Chondrocyte (in vitro differentiated cells): ENCODE results near the gene MRPL24. TPM values are rescaled to one million over a fixed set of nuclear protein-coding genes. Genes with fewer than 3 reads are reported as not detected.

Source experiments
- DNase-seq: peaks from one replicate; pipeline ENCODE4 v3.0.0; 2021; ENCODE audit warnings: mixed read lengths, low spot score
- H3K27ac Mint-ChIP-seq: one replicate; pipeline ENCODE4 v1.8.0; 2021; ENCODE audit warnings: mild to moderate bottlenecking, moderate library complexity, mixed read lengths; ENCODE audit not compliant: unreplicated experiment
- H3K27me3 Mint-ChIP-seq: 2 replicates; pipeline ENCODE4 v1.8.0; 2021; ENCODE audit warnings: low read depth, mixed read lengths
- H3K36me3 Mint-ChIP-seq: 2 replicates; pipeline ENCODE4 v1.8.0; 2021; ENCODE audit warnings: low read depth, mixed read lengths
- H3K4me1 Mint-ChIP-seq: 2 replicates; pipeline ENCODE4 v1.8.0; 2021; ENCODE audit warnings: low read depth, mild to moderate bottlenecking, mixed read lengths
- H3K4me3 Mint-ChIP-seq: one replicate; pipeline ENCODE4 v1.8.0; 2021; ENCODE audit warnings: mild to moderate bottlenecking, moderate library complexity, mixed read lengths; ENCODE audit not compliant: unreplicated experiment
- H3K9me3 Mint-ChIP-seq: 2 replicates; pipeline ENCODE4 v1.8.0; 2021; ENCODE audit warnings: low read depth, mixed read lengths
- total RNA-seq: library from RNA; stranded (reverse); gene quantifications from 3 replicates; pipeline ENCODE4 v1.2.1, GENCODE V29; 2021
- TF ChIP-seq, protein P1 (sequence below): fragments of 200-600 bp; sonication (generic); IDR thresholded peaks from 2 replicates; pipeline ENCODE4 v1.5.0; 2021; ENCODE audit warnings: antibody characterized with exemption, mild to moderate bottlenecking, moderate library complexity

MRPL24 gene
- total RNA-seq, 1 donor from 2014 or later, result 40.3 TPM

DNA sequence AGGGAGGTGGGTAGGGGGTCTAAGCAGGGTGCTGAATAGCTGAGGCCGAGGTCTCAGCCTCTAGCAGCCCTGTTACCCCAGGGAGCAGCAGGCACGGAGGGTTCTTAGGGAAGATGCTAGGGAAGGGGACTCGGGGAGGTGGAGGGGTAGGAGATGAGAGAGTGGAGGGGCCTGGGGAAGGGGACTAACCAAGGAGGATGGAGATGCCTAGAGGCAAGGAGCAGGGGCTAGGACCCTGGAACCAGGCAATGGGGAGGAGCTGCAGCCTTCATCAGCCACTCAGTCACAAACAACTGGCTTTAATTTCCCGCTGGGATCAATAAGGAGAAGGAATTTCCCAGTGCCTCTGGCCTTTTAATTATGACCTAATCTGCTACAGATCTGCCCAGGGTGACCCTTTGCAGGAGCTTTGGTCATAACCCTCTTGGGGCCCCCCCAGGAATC lies 32.6 kb downstream of the MRPL24 start:
- no peaks in the 10 kb centered on the region for H3K36me3 Mint-ChIP-seq
- no peaks in the 10 kb centered on the region for H3K9me3 Mint-ChIP-seq
- TF ChIP-seq, protein P1, sequence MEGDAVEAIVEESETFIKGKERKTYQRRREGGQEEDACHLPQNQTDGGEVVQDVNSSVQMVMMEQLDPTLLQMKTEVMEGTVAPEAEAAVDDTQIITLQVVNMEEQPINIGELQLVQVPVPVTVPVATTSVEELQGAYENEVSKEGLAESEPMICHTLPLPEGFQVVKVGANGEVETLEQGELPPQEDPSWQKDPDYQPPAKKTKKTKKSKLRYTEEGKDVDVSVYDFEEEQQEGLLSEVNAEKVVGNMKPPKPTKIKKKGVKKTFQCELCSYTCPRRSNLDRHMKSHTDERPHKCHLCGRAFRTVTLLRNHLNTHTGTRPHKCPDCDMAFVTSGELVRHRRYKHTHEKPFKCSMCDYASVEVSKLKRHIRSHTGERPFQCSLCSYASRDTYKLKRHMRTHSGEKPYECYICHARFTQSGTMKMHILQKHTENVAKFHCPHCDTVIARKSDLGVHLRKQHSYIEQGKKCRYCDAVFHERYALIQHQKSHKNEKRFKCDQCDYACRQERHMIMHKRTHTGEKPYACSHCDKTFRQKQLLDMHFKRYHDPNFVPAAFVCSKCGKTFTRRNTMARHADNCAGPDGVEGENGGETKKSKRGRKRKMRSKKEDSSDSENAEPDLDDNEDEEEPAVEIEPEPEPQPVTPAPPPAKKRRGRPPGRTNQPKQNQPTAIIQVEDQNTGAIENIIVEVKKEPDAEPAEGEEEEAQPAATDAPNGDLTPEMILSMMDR, result no peak
- H3K27ac Mint-ChIP-seq, result peak overlapping the region; percentile 45
- no peak for DNase-seq
- H3K4me3 Mint-ChIP-seq, result no peak overlapping the region
- H3K27me3 Mint-ChIP-seq, result no peaks in the 10 kb centered on the region
- peaks cover 93% of the 10 kb centered on the region for H3K4me1 Mint-ChIP-seq

DNA sequence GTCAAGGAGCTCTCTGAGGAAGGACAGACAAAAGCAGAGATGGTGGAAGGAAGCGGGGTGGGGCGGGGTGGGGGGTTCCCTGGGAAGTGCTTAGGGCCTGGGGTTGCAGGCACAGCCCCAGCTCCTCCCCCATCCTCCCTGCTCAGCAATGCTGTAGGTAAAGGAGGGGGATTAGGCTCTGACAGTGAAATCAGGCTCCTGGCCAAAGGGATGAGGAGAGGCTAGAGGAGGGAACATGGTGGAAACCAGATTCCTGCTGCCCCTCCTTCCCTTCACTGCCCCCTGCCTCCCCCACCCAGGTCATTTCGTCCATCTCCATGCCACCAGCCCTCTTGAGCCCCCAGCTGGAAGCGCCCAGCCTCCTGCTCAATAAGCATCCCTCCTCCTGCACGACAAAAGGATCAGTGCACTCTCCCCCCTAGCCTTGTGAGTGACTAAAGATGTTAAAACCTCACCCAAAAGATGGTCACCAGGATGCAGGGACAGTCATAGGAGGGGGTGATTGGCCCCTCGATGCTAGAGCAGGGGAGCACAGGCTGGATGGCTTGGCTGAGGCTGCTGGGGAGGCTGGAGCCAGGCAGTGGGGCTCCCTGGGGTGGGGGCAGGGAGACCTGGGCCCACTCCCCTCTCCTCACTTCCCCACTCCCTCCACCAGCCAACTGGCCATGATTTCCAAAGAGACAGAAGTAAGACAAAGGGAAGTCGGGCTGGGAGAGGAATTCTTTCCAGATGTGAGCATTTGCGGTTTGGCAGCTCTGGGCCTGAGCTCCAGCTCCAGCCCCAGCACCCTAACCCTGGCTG lies 33.3 kb downstream of the MRPL24 start:
- H3K27ac Mint-ChIP-seq, result peak overlapping the region; percentile 87
- TF ChIP-seq, protein P1, result no peak
- H3K9me3 Mint-ChIP-seq, result no peaks in the 10 kb centered on the region
- no peaks in the 10 kb centered on the region for H3K36me3 Mint-ChIP-seq
- DNase-seq, result no peak
- no peak overlapping the region for H3K4me3 Mint-ChIP-seq
- no peaks in the 10 kb centered on the region for H3K27me3 Mint-ChIP-seq
- peaks cover 92% of the 10 kb centered on the region for H3K4me1 Mint-ChIP-seq

DNA sequence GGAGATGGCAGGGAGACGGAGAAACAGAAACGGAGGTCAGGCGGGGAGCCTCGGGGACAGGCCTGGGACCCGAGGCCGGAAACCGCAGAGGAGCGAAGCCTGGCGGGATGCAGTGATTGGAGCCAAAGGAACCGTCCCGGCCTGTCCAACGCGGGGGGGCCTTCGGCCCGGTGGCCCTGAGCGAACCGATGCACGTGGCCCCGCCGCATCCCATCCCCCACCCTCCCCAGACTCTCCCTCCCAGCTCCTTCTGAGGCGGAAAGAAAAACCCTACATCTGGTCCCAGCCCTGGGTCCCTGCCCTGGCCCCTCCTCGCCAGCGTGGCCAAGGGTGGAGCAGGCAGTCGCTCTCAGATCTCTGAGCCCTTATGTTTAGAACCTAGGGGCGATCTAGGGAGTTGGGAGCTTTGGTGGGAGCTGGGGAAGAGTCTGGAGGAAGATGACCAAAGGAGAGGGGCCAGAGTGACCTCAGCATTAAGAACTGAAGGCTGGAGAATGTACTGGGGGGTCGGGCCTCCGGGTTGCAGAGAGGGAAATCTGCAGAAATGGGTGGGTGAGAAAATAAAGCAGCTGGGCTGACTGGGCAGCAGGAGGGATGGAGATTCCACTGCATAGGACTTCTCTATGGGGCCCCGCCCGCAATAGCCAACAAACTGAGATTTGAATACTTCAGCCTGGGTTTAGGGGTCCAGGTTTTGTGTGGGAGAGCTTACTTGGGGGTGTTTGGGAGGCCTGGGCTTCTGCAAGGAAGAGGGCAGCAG lies 34.1 kb downstream of the MRPL24 start:
- TF ChIP-seq, protein P1, result no peak
- Mint-ChIP-seq H3K4me3 (peak overlapping the region; percentile 81), H3K27ac (peak overlapping the region; percentile 87), H3K4me1 (peaks cover 85% of the 10 kb centered on the region), H3K9me3 (no peaks in the 10 kb centered on the region), H3K27me3 (no peaks in the 10 kb centered on the region), H3K36me3 (no peaks in the 10 kb centered on the region)
- no peak for DNase-seq

DNA sequence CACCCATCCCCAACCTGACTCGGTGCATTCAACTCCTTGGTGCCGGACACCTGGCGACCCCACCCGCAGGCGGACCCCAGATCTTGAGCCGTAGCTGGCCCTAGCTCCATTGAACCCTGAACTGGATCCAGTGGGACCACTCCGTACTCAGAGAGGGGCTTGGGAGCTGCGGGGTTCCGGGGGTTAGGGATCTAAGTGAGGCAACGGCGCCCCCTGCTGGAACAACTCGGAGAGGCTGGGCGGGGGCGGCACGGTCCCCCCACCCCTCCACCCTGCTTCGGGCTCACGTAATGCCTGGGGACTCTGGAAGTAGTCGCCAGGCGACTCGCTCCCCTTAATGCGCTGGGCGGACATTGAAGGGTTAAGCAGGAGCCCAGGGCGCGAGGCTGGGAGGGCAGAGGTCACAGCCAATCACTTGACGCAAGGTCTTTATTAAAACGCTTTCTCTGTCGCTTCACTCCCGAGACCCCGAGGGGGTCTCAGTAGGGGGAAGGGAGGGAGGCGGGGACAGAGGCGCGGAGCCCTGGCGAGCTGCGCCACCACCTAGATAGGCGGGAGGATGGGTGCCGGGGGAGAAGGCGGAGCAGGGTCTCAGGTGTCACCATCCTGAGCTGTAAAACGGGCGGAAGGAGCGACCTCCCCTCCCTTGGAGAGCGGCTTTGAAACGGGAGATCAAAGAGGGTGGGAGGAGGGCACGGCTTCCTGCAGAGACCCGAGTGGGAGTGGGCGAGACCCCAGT lies 34.8 kb downstream of the MRPL24 start:
- H3K36me3 Mint-ChIP-seq, result no peaks in the 10 kb centered on the region
- DNase-seq, result no peak
- H3K27ac Mint-ChIP-seq, result peak overlapping the region; percentile 85
- no peaks in the 10 kb centered on the region for H3K27me3 Mint-ChIP-seq
- peak overlapping the region; percentile 81 for H3K4me3 Mint-ChIP-seq
- H3K9me3 Mint-ChIP-seq, result no peaks in the 10 kb centered on the region
- H3K4me1 Mint-ChIP-seq, result peaks cover 79% of the 10 kb centered on the region
- TF ChIP-seq, protein P1, result peak; percentile 99
